AG20443 (cell line): Measurements from ENCODE around the gene OR2F2.

ENCODE experiments used
- DNase-seq: peaks from one replicate; pipeline ENCODE4 v3.0.0; 2012; ENCODE audit warnings: low spot score, mixed read lengths

Gene OR2F2

DNA sequence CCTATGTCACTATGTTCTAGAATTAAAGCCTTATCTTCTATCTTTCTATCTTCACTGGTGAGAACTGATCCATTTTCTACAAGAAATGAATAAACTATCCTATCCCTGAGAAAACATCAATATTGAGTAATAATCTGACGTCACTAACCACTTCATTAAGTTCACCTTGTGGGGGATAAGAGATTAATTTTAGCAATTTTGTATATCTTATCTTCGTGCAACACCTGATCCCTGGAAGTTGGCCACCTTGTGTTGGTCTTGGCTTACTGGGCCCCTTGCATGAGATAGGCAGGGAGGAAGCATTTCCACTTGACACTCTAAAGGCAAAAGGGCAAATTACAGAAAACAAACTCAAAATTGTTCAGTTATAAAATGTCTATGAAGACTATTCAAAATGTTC lies 45.0 kb downstream of the OR2F2 start:
- DNase-seq: no peak

DNA sequence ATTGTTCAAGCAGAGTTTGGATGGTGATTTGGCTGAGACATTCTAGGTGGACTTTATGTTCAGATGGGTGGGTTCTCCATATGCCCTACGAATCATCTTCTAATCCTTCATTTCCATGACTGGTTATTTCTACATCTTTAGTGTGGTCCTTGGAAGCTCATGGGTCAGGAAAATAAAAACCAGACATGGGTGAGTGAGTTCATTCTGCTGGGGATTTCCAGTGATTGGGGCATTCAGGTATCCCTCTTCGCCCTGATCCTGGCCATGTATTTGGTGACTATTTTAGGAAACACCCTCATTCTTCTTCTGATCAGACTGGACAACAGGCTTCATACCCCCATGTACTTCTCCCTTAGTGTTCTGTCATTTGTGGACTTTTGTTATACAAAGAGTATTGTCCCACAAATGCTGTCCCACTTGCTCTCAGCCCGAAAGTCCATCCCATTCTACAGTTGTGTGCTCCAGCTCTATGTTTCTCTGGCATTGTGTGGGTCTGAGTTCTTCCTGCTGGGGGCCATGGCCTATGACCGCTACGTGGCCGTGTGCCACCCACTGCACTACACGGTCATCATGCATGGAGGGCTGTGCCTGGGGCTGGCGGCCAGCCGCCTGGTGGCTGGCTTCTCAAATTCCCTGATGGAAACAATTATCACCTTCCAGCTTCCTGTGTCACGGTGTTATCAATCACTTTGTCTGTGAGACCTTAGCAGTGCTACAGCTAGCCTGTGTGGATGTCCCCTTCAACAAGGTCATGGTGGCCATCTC lies 45.9 kb downstream of the OR2F2 start:
- no peak for DNase-seq

DNA sequence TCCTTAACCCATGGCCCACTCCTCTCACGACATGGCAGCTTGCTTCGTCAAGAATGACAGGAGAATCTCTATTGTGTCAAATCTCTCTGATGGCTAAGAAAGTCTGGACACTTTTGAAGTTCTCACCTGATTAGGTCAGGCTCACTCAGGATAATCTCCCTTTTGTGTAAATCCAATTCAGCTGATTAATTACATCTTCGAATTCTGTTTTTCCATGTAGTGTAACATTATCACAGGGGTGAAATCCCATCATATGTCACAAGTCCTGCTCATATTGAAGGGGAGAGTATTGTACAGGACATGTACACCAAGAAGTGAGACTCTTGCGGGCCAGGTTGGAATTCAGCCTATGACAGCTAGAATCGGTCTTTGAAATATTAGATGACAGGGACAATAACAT lies 48.9 kb downstream of the OR2F2 start:
- DNase-seq: no peak
